Activated CD4-positive, alpha-beta T cell treated with anti-CD3 and anti-CD28 coated beads, Interleukin-2, amount 50 U/mL, for 24 hours (primary cell): ENCODE measurements around the gene PCBP4.

Source experiments
- DNase-seq, 2 donors: peaks; one replicate each; pipeline ENCODE4 v3.0.0-alpha.2; 2020; ENCODE audit warnings: low read depth in 1 of 2, low spot score in 1 of 2

The PCBP4 gene

GRCh38 chr3:51955893-51956770 is 11.1 kb downstream of the PCBP4 start:
- DNase-seq: no peak

GRCh38 chr3:51955175-51955892 is 11.9 kb downstream of the PCBP4 start, which contains the start of gene GPR62:
Gene GPR62 (plus strand): TSS chr3:51955381. CDS start chr3:51955653, 272 bp downstream.
- no peak for DNase-seq

GRCh38 chr3:51954713-51955112 is 12.5 kb downstream of the PCBP4 start:
- no peak for DNase-seq

- DNase-seq: no peak
These were observed 13.1 kb downstream of the PCBP4 start for GRCh38 chr3:51954105-51954504.

- no peak for DNase-seq
These were observed 13.8 kb downstream of the PCBP4 start for GRCh38 chr3:51953445-51953844.

DNA sequence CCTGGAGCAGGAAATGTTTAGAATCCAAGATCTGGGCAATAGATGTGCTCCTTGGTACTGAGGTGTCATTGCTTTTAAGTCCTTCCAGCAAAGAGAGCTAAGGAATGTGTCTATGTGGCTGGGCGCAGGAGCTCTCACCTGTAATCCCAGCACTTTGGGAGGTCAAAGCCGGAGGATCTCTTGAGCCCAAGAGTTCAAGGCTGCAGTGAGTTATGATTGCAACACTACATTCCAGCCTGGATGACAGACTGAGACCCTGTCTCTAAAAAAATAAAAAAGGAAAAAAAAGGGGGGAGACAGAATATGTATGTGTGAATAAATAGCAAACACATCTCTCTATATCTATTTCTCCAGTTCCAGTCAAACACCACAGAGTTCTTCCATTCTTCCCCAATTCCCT is 16.4 kb downstream of the PCBP4 start:
- DNase-seq: no peak

DNA sequence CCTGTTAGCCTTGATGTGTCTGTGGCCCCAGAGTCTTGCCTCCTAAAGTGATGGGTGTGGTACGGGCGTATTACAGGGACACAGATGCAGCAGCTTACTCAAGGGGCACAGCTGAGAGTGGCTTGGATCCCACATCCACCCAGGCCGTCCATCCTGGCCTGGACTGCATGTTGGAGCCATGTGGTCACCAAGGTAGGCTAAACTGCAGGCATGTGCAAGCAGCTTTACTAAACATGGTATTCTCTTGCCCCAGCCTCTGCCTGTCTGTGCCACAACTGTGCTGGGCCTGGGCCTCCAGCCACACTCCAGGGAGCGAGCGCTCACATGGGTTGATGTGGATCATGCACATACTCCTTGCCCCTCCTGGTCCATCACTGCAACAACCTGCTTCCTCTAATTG is 18.1 kb downstream of the PCBP4 start:
- no peak for DNase-seq

- no peak for DNase-seq
These were observed 19.2 kb downstream of the PCBP4 start for GRCh38 chr3:51948016-51948580.

DNA sequence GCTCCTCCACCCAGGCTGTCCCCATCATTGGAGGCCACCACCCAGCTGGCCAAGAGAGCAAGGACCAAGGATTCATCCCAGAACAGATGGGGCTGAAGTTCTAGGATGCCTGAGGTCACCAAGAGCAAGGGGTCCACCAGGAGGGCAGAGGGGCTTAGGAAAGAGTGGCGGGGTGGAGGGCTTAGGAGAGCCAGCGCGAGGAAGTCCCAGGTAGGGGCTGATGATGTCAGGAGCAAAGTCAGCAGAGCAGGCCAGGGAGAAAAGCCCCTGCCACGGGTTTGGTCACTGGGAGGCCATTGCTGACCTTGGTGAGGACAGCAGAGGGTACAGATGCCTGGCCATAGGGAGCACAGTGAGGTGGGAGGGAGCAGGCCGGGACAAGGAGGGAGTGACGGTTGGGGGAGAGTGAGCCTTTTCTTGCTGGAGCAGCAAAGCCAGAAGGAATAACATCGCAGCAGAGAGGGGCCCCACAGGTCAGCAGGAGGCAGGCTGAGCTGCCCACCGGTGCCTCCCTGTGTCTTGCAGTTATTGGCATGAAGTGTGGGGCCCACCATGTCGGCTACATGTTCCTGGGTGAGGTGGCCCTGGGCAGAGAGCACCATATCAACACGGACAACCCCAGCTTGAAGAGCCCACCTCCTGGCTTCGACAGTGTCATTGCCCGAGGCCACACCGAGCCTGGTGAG is 19.9 kb downstream of the PCBP4 start:
- DNase-seq: no peak

DNA sequence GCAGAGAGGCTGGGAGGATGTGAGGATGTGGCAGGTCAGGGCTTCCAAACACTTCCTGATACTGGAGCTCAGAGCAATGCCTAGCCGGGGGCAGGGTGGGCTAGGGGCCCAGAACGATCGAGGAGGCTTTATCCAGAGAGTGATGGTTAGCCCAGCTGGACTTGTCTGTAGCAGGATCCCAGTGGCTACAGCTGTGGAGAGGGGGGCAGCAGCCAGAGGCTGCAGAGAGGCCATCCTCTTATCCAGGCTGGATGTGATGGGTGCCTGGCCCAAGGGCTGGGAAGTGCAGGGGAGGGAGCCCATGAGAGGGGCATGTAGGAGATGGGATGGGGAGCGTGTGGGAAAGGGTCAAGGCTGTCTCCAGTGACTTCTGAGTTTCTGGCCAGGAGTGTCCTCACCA is 20.5 kb downstream of the PCBP4 start:
- no peak for DNase-seq

DNA sequence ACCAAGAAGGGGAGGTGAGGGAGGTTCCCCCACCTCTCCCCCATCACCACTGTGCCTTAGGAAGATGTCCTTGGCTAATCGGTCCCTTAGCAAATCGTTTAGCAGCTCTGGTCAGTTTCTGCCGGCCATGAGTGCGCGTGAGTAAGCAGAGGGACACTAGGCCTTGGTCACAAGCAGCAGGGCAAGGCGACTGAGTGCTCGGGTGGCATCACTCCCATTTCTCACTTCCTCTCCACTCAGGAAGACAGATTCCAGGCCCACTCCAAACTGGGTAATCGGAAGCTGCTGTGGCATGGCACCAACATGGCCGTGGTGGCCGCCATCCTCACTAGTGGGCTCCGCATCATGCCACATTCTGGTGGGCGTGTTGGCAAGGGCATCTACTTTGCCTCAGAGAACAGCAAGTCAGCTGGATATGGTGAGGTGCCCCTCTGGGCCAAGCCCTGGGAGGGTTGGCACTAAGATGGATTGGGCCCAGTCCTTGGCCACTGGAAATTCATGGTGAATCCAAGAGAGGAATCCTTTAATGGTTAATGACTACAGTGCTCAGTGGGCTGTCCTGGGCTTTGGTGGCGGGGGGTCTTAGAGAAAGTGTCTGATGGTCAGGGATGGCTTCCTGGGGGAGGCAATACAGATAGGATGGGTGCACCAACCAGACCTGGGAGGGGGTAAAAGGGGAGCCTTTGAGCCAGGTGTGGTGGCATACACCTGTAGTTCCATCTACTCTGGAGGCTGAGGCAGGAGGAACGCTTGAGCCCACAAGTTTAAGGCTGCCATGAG is 21.1 kb downstream of the PCBP4 start:
- no peak for DNase-seq

DNA sequence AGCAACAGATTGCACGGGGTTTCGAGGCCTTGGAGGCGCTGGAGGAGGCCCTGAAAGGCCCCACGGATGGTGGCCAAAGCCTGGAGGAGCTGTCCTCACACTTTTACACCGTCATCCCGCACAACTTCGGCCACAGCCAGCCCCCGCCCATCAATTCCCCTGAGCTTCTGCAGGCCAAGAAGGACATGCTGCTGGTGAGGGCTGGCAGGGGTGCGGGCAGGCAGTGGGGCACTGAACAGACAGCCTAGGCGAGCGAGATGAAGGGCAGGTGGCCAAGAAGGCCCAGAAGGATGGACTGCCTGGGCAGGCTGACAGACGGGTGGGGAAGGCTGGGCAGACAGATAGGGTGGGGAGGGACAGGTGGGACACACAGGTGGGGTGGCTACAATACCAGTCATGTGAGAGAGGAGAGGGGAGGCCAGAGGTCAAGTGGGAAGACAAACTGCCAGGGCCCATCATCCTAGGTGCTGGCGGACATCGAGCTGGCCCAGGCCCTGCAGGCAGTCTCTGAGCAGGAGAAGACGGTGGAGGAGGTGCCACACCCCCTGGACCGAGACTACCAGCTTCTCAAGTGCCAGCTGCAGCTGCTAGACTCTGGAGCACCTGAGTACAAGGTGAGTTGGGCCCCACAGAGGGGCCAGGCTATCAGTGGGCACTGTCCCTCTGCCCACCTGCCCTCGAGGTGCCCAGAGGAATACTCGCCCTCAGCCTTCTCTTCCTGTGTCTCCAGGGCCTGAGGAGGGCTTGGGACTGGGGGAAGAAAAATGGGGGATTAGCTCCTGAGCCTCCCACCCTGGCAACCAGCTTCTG is 22.0 kb downstream of the PCBP4 start:
- DNase-seq: no peak

DNA sequence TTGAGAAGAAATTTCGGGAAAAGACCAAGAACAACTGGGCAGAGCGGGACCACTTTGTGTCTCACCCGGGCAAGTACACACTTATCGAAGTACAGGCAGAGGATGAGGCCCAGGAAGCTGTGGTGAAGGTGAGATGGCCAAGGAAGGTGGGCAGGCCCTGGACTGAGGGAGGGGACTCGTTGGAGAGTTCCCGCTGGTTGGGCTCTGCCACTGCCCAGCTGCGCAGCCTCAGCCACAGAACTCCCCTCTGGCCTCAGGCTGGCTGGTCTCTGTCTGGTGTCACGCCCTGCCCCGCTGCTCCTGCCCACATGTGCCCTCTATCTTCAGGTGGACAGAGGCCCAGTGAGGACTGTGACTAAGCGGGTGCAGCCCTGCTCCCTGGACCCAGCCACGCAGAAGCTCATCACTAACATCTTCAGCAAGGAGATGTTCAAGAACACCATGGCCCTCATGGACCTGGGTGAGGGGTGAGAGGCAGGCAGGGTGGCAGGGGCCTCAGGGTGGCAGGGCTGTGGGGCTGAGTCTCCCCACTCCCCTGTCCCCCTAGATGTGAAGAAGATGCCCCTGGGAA is 22.7 kb downstream of the PCBP4 start:
- no peak for DNase-seq

- no peak for DNase-seq
These were observed 23.5 kb downstream of the PCBP4 start for GRCh38 chr3:51943451-51944391.

- peak; percentile 24 to 51 for DNase-seq
These were observed 24.4 kb downstream of the PCBP4 start for GRCh38 chr3:51942603-51943450.

DNA sequence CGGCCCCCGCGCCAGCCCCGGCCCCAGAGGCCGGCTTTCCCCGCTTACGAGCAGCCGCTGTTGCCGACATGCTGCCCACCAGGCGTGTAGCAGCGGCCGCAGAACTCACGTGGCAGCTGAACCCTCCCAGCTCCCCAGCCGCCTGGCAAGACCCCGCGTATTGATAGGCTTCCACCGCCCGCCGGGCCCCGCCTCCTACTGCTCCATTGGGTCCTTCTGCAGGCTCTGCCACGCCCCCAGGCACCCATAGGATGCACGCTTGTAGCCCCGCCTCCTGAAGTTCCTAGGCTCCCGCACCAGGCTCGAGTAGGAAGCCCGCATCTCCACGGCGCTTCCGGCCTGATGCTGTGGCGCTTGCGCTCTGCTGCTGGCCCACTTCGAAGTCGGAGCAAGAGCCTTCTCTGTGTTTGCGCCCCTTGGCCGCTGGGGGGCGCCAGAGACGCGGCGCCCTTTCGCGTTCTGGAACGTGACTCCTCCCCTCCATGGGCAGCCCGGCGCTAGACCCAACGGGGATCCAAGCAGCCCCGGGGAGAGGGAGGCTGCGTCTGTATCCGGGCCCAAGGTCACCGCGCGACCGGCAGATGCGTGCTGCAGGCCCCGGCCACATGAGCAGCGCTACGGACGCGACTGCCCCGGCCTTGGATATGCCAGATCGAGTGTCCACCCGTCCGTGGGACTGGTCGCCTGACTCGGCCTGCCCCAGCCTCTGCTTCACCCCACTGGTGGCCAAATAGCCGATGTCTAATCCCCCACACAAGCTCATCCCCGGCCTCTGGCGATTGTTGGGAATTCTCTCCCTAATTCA is 25.3 kb downstream of the PCBP4 start, which contains the start of the genes PARP3 and RRP9:
TSS of gene PARP3 (plus strand) at position 566 of the 805 bp plus-strand sequence. CDS start 993 bp downstream, outside the sequence.
TSS of gene RRP9 (minus strand) at position 107 of the 805 bp plus-strand sequence. CDS start at position 70, 37 bp downstream.
- peak; percentile 97 to 99 for DNase-seq
